Stimulated activated CD4-positive, alpha-beta T cell treated with anti-CD3 and anti-CD28 coated beads, Interleukin-2, amount 100 ng/mL, for 4 hours (primary cell): ENCODE data around the gene GREB1L.
"Not testable (repeated sequence)": the region's sequence is repeated elsewhere in the genome, so short reads cannot be mapped to it uniquely, and the experiment has no call there.

ENCODE experiments used
- DNase-seq: peaks from one replicate; pipeline ENCODE4 v3.0.0-alpha.2; 2020; ENCODE audit warnings: low read depth

GREB1L gene

DNA sequence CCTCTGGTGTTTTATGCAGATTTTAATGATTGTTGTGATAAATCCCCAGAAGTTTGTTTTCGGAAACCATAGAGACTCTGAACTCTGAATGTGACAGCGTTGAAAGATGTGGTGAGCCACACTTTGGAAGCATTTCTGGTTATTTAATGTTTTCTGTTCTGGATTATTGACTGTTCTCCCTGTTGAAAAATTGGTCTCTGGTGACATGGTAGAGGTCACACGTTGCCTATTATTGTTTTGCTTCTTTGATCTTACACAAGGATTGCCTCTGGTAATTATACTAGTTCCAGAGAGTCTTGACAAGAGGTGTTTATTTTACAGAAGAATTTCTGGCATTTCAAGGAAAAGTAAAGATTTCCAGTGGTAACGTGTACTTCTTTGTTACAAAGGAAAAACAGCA is 127.1 kb downstream of the GREB1L start:
- no peak for DNase-seq

DNA sequence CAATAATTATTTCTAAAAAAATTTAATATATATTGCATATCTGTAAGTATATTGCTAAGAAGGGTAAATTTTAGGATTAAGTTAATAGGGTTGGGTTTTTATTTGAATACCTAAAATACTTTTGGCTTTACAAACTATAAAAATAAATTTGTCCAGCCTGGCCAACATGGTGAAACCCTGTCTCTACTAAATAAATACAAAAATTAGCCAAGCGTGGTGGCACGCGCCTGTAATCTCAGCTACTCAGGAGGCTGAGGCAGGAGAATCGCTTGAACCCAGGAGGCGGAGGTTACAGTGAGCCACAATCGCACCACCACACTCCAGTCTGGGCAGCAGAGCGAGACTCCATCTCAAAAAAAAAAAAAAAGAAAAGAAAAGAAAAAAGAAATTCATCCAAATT is 127.6 kb downstream of the GREB1L start:
- not testable (repeated sequence) for DNase-seq

DNA sequence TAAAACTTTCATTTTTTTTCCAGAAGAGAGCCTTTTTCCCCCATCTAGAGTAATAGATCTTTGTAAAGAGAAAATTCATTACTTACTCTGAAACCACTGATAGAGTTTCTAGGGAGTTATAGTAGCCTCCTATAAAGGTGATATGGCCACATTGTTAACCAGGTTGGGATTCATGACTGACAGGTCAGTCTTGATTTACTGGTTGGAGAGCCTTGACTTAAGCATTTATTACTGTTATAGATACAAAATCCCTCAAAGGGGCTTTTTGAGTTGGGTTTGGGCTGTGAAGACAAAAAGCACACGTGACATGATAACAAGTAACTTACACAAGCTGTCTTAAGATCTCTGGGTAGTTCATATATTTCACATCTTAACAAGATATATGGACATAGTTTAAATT is 141.0 kb downstream of the GREB1L start:
- DNase-seq = no peak

DNA sequence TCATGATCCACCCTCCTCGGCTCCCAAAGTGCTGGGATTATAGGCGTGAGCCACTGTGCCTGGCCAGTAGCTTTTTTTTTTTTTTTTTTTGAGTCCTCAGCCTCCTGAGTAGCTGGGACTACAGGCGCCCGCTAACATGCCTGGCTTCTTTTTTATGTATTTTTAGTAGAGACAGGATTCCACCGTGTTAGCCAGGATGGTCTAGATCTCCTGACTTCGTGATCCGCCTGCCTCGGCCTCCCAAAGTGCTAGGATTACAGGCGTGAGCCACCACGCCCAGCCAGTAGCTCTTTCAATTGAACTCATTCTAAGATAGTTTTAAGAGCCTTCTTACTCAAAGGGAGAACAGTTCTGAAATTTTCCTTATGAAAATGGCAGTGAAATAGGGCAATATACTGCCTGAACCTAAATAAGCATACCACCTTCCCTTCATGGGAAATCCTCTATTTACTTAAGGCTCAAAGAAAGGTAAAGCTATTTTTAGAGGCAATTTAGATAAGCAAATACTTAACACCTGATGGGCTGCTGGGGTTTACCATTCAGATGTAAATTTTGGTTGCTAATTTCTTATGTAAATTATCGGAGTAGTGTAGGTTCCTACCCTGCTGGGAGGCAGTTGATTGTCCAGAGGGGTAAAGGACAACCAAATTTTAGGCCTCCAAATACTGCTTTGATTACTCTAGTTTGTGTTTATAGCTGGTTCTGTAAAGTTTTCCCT is 144.7 kb downstream of the GREB1L start:
- DNase-seq = no peak

DNA sequence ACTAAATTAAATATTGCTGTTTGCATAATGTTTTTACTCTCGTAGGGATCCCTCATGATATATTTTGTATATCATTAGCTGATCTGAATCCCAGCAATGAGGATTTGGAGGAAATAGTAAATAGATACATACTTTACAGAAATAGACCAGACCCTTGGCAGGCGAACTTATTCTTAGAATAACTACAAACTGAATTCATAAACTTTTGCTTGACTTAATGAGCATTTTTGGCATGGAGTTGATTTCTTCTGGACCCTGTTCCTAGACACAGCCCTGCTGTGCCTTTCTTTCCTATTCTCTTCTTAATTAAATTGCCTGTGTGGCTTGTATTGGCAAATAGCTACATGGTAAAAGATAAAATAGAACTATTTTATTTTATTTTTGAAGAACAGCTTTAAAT is 145.9 kb downstream of the GREB1L start:
- DNase-seq = no peak

DNA sequence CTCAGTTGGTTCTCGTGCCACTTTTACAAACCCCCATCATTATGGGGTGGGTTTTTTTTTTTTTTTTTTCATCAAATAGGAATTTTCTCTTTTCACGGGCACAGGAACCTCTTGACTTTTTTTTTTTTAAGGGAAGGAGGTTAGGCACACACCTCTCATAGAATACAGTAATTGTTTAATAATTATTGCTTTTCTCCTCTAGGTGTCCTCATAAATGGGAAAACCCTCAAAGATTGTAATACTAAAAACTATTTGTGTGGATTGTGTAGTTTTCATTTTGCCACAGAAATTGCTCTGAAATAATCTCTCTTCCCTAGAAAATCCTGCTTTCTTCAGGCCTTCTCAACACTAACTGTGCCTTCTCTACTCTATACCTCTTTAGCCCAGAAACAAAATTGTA is 147.3 kb downstream of the GREB1L start:
- DNase-seq = no peak

DNA sequence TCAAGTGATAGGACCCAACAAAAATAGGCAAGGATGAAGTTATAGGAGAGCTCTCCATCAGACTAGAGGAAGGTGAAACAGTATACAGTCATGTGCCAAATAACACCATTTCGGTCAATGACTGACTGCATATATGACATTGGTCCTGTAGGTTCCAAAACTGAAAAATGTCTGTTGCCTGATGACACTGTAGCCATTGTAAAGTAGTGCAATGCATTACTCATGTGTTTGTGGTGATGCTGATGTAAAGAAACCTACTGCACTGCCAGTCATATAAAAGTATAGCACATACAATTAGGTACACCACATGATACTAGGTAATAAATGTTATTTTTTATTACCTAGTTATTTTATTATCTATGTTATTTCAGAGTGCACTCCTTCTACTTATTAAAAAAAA is 147.9 kb downstream of the GREB1L start:
- no peak for DNase-seq

DNA sequence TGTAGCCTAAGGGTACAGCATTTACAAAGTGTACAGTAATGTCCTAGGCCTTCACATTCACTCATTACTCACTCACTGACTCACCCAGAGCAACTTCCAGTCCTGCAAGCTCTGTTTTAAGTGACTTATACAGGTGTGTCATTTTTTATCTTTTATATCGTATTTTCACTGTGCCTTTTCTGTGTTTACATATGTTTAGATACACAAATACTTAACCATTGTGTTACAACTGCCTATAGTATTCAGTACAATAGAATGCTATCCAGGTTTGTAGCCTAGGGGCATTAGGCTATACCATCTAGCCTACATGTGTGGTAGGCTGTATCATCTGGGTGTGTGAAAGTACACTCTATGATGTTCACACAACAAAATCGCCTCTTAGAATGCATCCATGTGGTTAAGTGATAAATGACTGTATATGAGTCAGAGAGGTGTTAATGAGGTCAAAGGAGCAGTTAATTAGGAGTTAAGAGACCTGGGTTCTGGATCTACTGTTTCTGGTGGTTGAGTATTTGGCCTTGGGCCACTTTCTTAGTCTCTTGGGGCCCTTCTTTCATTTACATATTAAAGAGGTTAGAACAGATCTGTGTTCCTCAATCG is 149.1 kb downstream of the GREB1L start:
- DNase-seq = no peak

DNA sequence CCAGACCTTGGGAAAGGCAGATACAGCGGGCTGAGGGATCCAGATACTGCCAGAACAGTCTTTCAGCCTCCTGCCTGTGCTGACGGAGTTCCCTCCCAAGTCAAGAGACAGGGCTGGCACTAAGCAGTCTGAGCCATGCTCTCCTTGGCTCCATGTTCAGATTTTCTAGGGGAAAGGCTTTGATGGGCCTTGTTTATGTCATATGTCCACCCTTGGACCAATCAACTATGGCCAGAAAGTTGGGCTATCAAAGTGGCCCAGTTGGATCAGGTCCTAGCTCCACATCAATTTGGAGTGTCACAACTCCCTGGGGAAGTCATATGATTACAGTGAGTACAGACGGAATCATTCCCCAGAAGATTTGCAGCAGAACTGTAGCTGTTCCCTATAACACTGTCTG is 152.0 kb downstream of the GREB1L start:
- DNase-seq = no peak

DNA sequence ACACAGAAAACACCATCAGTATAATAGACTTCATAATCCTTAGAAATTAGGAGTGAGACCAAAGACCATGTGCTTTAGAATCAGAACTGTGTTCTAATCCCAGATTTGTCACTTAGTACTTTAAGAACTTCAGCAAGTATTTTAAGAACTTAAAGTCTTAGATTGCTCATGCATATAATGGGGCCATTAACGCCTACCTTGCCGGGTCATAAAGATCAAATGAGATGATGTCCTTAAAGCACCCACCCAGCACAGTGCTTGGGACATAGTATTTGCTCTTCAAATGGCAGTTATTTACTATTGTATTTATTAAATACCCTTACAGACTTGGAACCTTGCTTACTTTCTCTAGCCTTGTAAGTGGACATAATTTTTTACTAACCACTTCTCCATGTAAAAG is 156.1 kb downstream of the GREB1L start:
- no peak for DNase-seq

DNA sequence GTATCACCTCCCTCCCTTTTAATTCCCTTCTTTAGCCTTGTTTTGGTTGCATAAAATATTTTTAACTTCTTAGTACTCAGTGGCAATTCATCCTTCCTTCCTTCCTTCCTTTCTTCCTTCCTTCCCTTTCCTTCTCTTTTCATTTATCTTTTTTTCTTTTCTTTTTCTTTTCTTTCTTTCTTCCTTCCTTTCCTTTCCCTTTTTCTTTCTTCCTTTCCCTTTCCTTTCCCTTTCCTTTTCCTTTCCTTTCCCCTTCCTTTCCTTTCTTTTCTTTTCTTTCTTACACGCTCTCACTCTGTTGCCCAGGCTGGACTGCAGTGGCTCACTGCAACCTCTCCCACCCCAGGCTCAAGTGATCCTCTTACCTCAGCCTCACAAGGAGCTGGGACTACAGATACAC is 160.2 kb downstream of the GREB1L start:
- no peak for DNase-seq

DNA sequence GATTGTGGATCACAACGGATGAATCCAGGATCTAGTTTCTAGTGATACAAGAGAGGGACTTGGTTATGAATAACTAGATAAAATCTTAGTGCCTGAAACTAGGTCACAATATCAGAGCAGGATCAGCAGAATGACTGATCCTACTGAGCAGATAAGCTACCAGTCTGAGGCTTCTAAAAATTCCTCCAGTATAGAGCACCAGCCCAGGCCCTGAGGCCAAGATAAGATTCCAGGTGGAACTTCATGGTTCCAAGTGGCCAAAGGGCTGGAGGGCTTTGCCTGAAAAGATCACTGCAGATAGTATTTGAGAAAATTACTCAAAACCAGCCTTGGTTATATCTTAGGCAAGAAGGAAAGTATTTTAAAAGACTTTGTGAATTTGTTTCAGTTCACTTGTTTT is 162.4 kb downstream of the GREB1L start:
- no peak for DNase-seq

DNA sequence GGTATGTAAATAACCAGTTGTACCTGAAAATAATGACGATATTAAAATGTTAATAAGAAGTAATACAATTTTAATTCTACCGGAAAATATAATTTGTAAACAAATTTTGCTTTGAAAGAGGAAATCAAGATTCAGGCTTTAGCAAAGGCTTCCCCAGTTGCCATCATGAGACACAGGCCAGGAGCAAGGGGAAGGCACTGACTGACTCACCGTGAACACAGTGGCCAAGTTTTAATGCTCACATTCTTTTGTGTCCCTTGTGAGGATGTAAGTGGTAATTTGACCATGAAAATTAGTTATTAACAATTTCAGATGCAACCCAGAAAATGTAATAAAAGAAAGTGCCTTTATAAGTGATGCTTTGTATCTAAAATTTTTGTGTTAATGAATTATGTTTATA is 164.1 kb downstream of the GREB1L start:
- no peak for DNase-seq

DNA sequence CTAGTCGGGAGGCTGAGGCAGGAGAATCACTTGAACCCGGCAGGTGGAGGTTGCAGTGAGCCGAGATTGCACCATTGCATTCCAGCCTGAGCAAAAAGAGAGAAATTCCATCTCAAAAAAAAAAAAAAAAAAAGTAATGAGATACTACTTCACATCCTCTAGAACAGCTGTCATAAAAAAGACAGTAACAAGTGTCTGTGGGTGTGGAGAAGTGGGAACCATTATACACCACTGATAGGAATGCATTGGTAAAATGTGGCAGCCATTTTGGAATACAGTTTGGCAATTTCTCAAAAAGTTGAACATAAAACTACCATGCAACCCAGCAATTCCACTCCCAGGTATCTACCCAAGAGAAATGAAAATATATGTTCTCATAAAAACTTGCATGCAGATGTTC is 166.6 kb downstream of the GREB1L start:
- no peak for DNase-seq

DNA sequence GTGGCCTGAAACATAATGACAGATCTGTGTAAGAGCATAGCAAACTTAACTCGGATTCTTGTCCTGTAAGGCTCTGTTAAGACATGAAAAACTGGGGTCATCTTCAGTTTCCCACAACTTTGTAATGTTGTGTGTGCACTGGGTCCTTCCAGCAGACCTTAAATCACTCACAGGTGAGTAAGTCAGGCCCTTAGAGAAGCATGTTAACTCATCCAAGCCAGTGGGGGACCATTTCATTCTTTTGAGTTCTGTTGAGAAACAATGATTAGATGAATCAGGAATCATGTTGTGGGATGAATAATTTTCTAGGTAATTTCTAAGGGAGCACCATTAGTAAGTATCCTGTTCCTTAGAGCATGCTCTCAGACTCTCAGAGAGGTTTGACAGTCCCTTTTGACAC is 191.4 kb downstream of the GREB1L start:
- no peak for DNase-seq

DNA sequence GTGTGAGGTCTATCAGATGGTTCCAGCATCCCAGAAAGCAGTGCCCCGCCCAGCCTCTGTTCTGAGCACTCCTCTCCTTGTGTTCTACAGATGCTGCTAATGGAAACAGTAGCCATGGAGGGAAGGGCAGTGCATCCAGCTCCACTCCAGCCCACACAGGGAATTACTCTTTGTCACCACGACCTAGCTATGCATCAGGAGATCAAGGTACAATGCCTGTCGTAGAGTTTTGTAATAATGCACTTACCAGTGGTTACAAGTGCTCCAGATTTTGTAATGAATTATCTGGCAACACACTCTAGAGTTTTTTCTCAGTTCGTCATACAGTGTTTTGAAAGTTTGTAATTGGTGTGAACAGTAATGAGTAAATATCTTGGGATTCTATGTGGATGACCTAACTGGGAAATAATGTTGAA is 197.4 kb downstream of the GREB1L start:
- DNase-seq = no peak

DNA sequence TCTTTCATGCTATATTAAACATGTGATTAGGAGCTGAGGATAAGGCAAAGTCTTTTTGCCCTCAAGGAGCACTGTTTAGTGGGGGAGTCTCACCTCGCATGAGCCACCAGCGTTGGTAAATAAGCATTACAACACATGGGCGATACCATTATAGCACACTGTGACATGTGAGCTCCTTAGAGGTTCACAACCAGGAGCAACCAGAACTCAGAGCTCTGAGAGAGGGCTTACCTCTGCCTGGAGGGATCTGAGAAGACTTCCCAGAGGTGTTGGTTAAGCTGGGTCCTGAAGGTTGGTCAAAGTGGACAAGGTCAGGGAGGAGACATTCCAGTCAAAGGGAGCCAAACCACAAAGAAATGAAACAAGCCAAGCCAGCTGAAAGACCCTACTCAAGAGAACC is 199.6 kb downstream of the GREB1L start:
- no peak for DNase-seq

DNA sequence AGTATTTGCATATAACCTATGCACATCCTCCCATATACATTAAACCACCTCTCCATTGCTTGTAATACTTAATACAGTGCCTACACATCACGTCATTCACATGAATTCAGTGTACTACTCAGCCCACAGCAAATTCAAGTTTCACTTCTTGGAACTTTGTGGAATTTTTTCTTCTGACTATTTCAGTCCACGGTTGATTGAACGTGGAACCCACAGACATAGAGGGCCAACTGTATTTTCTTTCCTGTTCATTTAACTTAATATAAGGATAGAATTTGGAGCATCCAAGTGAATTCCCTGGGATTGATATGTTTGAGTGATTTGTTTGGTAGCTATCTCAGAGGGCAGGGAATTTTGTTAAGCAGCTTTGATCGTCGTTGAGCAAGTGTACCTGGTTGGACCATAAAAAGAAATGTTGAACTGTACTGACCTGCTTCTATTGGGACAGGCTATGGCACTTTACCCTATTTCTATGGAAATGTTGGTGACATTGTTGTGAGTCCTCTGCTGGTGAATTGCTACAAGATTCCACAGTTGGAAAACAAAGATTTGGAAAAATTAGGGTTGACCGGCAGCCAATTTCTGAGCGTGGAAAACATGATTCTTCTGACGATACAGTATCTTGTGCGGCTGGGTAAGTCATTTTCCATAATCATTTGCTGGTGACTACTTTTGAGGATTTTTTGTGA is 201.9 kb downstream of the GREB1L start:
- no peak for DNase-seq

DNA sequence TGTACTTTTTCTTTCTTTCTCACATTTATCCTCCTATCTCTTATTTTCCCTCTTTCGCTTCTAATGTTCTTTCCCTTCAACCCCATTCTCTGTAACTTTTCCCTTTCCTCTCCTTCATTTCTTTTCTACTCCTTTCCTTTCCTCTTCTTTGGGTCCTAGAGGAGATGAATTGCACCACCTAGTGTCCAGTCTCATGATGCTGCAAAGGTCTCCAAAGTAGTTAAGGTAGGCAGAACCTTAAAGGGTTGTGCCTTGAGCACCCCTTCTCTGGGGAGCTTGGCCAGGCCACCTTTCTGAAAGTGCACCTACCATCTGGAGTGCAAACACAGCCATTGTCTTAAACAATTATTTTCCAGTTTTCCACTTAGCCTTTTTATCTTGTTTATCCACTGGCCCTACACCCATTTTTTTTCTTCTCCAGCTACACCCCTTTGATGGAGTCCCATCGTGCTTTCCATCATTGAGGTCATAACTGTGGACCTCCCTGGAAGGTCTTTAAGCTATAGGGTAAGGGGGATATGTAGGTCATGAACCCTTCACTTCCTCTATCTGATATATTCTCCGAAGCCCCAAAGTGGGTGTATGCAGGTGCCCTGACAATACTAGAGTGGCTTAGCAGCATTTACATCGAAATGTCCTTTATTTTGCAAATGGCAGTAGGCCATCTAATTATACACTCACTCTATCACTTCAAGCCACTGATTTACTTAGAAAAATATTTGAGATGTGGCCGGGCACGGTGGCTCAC is 202.6 kb downstream of the GREB1L start:
- DNase-seq = no peak

DNA sequence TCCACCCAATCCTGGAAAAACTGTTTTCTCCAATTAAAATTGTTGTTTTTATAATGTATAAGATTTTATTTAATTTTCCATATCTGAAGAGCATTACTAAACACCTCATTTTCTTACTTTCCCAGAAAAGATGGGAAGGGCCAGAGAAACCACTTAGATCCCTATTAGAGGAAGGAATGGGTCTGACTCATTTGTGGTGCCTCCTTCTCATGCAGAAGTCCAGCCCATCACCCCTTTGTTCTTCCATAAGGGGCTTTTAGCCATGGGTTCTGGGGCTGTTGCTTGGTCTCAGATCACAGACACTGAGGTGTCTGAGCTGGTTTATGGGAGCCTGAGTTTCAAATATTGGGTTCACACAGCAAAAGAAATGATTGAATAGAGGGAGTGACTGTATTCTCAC is 206.3 kb downstream of the GREB1L start:
- DNase-seq = no peak

DNA sequence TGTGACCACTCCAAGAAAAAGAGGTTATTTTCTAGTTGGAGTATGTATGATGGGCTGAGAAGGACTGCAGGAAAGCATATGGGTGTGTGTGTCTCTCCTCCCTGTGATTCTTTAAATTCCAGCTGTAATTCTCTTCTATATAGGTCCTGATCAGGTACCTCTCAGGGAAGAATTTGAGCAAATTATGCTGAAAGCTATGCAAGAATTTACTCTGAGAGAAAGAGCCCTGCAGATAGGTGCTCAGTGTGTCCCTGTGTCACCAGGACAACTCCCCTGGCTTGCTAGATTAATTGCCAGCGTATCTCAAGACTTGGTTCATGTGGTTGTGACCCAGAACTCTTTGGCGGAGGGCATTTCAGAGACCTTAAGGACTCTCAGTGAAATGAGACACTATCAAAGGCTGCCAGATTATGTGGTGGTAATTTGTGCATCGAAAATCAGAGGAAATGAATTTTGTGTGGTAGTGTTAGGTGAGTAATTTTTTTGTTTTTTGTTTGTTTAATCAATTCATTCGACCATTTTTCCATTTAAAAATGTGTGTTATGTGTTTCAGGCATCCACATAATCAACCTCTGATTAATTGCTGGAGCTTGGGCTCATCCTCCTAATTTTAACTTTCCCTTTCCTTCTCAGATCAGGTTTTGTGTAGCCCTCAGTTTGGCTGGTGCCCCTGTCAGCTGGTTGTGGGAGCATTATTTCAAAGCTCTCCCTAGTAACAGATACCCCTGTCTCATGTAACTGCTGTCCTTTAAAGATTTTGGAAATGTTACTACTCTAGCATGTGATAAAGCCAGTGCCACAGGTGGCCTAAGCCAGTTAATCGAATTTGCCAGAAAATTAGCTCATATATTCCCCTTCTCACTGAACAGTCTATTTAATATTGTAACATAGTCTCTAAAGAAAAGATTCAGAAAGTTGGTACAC is 207.6 kb downstream of the GREB1L start:
- no peak for DNase-seq

DNA sequence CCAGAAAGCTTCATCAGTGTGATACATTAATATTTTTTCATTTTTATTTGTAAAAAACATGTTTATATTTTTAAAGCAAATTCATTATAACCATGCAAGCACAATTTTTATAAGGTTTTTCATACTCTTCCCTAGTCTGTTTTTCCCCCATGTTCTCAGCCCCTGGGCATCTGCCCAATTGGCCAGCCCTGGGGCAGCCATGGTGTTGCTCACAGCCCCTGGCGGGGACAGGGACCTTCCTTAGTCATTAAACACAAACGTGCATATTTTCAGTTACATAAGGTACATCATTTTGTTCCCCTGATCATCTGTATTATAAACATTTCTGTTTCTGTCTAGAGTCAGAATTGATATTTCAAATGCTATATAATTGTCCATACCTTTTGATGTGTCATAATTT is 208.5 kb downstream of the GREB1L start:
- DNase-seq = no peak
